PC-3 (cell line): ENCODE data around the gene REG4.

Source experiments
- EZH2 ChIP-seq: fragments of 300-600 bp; sonication (generic); IDR thresholded peaks from one replicate; pipeline ENCODE4 v1.6.1; 2017; ENCODE audit warnings: antibody characterized with exemption, mild to moderate bottlenecking, low read length; ENCODE audit not compliant: unreplicated experiment
- EZH2phosphoT487 ChIP-seq: fragments of 300-600 bp; sonication (generic); IDR thresholded peaks from 2 replicates; pipeline ENCODE4 v1.6.1; 2018; ENCODE audit warnings: mild to moderate bottlenecking, antibody characterized with exemption, low read length, borderline replicate concordance
- TF ChIP-seq, protein P1 (sequence below): fragments of 300-600 bp; sonication (generic); conservative IDR thresholded peaks from 2 replicates; pipeline ENCODE4 v1.5.1; 2017; ENCODE audit warnings: antibody characterized with exemption, low read depth, mild to moderate bottlenecking, low read length

DNA sequence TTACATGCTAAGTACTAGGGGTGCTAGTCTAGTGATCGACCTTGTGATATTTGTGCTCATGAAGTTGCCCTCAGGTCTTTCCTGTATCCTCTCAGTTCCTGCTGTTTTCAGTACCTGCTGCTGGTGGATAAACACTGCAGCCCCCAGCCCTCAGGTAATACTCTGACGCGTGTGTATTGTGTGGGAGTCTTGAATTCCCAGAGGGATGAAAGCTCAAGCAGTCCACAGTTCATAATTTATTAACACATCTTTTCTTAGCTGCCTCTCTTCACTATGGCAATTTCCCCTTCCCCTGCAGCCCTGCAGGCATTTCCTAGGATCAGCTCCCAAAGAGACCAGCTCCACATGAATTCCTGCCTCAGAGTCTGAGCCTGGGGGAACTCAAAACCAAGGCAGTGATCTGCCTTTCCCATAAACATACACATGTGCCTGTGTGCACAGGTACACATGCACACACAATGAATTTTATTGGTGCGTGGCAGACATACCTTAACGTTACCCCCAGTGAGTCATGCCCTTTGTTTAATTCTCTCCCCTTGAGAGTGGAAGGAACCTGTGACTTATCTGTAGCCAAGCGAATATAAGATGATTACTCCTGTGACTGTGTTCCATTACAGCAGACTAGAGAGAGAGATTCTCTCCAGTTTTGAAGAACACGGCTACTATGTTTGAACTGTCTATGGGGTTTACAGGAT lies 28.5 kb downstream of the REG4 start:
- TF ChIP-seq EZH2 (no peak), EZH2phosphoT487 (no peak)
- TF ChIP-seq, protein P1, sequence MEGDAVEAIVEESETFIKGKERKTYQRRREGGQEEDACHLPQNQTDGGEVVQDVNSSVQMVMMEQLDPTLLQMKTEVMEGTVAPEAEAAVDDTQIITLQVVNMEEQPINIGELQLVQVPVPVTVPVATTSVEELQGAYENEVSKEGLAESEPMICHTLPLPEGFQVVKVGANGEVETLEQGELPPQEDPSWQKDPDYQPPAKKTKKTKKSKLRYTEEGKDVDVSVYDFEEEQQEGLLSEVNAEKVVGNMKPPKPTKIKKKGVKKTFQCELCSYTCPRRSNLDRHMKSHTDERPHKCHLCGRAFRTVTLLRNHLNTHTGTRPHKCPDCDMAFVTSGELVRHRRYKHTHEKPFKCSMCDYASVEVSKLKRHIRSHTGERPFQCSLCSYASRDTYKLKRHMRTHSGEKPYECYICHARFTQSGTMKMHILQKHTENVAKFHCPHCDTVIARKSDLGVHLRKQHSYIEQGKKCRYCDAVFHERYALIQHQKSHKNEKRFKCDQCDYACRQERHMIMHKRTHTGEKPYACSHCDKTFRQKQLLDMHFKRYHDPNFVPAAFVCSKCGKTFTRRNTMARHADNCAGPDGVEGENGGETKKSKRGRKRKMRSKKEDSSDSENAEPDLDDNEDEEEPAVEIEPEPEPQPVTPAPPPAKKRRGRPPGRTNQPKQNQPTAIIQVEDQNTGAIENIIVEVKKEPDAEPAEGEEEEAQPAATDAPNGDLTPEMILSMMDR: no peak
